EL (cell line): ENCODE measurements around the gene MKNK1.
A peak's percentile ranks its signal among the peaks of the same experiment; 100 is the strongest.

ENCODE experiments used
- DNase-seq: peaks from one replicate; pipeline ENCODE4 v3.0.0-alpha.2; 2016

The MKNK1 gene

GRCh38 chr1:46536527-46536926 lies 67.5 kb downstream of the MKNK1 start:
- no peak for DNase-seq

DNA sequence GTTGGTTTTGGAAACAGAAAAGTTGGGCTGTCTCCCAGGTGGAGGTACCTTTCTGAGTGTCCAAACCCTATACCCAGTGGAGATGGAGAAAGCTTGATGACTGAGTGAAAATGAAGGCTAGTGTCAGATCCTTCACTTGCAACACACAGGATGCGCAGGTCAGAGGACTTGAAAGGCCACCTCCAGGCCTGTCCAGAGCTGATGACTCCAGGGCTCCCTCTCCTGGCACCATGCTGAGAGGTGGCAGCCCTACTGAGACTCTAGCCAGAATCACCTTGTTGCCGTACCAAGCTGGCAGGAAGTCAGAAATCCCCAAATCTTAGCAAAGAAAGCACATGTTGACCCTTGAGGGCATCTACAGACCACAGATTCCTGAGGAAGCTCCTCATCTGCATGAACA lies 69.0 kb downstream of the MKNK1 start:
- DNase-seq, result peak; percentile 30

GRCh38 chr1:46533179-46533864 lies 70.7 kb downstream of the MKNK1 start:
- peak; percentile 48 for DNase-seq

DNA sequence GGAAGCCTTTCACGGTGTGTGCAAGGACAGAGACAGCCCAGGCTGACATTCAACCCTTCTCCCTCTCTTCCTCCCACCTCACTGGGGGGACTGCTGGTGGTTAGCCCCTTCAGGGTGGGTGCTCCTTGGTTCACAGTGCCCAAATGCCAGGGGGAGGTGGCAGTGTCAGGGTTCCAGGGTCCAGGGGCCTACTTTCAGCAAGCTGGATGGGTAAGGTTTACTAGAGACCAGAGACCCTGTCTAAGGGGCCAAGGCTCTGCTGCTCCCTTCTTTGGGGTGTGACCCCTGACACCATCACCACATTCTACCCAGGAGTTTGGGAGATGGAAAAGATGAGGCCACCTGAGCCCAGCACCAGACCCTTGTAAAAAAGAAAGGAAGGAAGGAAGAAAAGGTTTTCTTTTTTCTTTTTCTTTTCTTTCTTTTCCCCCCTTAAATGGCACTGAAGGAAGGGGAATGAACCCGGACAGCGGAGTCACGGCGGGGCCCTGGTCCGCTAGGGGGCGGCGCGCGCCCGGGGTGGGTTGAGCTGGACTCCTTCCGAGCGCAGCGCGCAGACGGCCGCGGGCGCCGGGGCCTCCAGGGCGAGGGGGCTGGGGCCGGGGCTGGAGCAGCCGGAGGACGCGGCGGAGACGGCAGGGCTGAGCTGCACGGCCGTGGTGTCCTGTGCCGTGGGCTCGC lies 71.4 kb downstream of the MKNK1 start:
- DNase-seq, result peak; percentile 65

DNA sequence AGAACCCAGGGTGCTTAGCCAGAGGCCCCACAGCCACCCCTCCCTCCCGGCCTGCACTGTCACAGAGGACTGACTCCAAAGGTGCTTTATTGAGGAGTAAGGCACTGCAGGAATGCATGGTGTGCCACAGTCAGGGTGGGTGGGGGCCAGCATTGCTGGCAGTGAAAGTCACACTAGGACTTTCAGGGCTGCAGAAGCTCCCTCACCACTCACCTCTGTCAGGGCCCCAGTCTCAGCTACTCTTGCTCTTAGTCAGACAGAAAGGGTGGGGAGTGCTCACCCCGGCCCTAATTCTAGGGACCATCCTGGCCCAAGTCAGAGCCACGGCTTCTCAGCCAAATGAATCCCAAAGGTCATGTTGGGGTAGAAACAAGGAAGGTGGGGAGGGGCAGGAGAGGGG lies 72.0 kb downstream of the MKNK1 start:
- no peak for DNase-seq

DNA sequence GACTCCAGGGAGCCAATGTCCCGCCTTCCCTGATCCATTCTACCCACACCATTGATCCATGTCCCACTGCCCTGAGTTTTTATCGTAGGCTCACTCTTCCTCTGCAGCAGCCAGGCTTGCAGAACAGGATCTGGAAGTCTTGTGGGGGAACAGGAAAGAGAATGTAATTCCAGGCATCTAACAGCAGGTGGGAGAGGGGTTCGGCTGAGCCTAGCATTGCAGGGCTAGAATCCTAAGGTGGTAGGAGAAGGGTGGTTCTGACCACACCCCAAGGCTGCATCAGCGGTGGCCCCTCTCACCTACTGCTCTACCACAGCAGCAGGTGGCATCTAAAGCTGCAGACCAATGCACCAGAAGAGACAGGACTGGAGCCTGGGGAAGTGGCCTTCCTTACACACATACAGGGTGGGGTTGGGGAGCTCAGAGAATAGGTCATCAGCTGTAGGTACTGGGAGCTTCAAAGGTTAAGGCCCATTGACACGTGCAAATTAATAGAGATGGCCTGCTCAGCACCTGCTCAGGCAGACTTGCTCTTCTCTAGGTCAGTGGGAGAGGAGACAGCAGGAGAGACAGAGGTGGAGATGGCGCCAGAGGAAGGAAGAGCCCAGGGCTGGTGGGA lies 73.2 kb downstream of the MKNK1 start:
- DNase-seq, result no peak

GRCh38 chr1:46530311-46530710 lies 73.8 kb downstream of the MKNK1 start:
- DNase-seq, result no peak

DNA sequence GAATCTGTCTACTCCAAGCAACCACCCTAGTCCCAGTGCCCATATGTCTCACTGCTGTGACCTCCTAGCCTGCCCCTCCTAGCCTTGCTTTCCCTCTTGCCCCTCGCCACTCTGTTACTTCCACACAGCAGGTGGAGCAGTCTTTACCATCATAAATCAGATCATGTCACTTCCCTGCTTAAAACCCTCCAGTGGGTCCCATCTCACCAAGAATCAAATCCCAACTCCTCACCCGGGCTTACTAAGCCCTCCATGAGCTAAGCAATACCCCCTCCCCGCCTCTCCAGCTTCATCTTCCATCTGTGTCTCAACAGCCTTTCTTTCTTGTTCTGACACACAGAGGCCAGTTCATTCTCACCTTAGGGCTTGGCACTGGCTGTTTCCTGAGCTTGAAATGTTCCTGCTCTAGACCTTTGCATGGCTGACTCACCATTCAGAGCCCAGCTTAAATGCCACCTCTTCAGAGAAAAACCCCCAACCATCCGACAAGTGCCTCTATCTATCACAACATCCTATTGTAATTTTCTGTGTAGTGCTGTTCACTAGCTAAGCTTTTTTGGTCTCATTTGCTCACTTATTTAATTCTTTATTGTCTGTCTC lies 74.9 kb downstream of the MKNK1 start:
- DNase-seq, result no peak

DNA sequence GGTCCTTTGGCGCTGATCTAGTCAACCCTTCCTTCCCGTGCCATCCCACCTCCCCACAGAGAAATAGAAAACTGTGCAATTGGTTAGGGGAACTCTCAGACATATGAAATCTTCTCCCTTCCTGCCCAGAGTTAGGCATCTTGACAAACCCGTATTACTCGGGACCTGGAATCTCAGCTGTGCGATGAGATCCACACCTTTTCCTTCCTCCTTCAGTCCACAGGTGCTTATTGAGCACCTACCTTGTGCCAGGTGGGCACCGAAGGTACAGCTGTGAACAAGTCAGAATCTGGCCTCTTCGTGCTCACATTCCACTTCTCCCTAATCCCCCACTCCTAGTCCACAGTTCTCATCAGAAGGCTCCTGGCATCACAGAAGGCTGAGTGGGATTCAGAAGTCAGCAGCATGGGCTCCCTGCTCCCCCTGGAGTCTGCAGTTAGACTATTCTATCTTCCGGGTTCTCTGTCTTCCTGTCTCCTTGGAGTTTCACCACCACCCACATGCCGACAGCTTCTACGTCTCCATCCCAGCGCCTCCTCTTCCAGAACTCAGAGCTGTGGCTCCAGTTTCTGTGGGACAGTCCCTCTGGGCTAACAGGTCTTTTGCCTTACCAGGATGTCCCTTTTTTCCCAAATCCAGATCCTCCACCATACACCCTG lies 75.6 kb downstream of the MKNK1 start:
- peak; percentile 60 for DNase-seq

DNA sequence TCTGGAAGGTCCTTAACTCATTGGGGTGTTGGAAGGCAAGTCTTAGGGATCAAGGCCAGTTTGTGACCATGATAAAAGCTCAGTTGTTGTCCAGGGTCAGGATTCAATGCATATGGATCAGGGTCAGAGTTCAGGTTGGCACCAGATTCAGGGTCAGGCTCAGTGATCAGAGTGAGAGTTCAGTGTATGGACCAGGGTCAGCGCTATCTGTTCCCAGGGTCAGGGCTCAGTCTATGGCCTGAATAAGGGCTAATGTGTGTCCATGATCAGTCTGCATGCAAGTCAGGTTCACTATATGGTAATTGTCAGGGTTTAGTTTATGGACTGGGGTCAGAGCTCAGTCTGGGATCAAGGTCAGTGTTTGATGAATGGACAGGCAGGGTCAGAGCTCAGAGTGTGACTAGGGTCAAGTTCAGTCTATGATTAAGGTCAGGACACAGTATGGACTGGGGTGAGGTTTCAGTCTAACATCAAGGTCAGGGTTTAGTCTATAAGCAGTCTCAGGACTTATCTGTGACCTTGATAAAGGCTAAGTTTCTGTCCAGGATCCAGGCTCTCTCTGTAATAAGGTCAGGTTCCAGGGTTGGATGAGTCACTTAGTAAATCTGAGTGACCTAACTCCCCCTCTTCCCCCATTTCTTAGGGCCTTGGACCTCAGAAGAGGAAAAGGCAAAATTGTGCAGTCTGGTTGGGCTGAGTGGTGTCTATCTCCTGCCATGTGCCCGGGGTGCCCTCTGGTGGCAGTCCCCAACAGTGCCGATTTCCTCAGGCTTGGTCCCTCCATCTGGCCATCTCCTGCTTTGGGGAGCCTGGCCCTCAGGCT lies 76.4 kb downstream of the MKNK1 start:
- DNase-seq, result peak; percentile 79

- DNase-seq, result no peak
Observed at GRCh38 chr1:46526691-46527291, 77.3 kb downstream of the MKNK1 start.

GRCh38 chr1:46526013-46526690 lies 77.9 kb downstream of the MKNK1 start:
- no peak for DNase-seq

DNA sequence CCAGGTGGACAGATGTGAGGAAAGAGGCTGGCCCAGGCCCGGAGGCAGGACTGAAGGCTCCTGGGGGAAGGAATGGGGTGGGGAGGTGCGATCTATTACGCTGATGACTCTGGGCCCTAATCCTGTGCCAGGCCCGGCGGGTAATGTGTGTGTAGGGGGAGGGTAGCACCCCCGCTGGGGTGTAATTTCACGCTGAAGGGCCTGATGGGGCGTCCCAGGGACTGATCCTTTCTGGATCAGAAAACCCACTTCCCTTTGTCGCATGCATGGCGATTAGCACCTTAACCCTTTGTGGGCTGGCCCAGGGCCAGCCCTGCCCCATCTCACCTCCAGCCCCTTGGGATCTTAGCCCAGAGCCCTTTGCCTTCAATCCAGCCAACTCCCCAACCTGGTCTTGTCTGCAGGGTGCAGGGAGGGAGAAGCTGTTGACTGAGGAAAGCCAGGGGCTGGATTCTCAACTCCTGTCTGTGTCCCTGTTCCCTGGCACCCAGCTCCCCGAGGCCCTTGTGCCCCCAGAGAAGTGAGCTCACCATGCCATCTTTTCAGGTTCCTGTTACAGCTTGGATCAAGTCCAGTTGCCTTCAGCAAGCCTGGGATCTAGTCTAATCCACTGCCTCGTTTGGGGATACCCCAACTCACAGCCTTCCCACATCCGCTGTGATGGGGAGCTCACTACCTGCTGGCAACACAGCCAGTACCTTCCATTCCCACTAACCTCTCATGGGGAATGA lies 78.7 kb downstream of the MKNK1 start:
- DNase-seq, result no peak

DNA sequence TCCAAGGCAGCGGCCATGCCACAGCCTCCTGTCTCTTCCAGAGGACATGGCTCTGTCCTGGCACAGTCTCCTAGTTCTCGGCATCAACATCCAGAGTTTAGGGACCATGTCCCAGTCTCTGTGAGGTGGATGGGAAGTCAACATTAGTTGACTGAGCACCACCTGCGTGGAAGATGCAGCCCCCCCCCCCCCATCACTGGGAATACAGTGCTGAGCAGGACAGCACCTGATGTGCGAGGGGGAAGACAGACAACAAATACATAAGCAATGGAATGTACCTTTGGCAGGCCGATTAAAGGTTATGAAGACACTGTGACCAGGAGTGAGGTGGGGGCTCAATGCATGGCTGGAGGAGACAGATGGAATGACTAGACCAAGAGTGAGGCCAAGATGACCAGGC lies 79.2 kb downstream of the MKNK1 start:
- no peak for DNase-seq

- no peak for DNase-seq
Observed at GRCh38 chr1:46523496-46524353, 80.3 kb downstream of the MKNK1 start.

DNA sequence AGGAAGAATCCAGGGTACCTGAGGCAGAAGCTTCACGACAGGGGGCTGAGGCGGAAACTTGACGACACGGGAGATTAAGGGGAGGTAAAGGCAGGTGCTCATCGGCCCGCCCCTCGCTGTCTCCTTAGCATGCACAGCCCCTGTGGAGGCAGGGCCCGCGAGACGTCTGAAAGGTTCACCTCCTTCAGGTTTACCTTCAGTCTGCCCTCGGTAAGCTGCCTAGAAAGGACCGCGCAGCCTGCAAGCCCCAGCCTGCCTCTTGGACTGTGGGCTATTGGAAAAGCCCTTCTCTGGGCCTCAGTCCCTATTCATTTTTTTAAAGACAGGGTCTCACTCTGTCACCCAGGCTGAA lies 81.1 kb downstream of the MKNK1 start:
- no peak for DNase-seq

GRCh38 chr1:46522184-46522968 lies 81.7 kb downstream of the MKNK1 start:
- DNase-seq, result peak; percentile 62

GRCh38 chr1:46521414-46521813 lies 82.7 kb downstream of the MKNK1 start:
- no peak for DNase-seq
